Trophoblast cell (in vitro differentiated cells and primary cell): ENCODE results near the gene BMAL1.
"Not testable (repeated sequence)": the region's sequence is repeated elsewhere in the genome, so short reads cannot be mapped to it uniquely, and the experiment has no call there.

Experiments used
- DNase-seq, 2 donors: peaks; one replicate each; pipeline ENCODE4 v3.0.0-alpha.2; 2016
- H2AFZ ChIP-seq: 2 replicates; pipeline ENCODE4 v1.6.1; 2013; ENCODE audit warnings: low read length, moderate library complexity, mild to moderate bottlenecking; ENCODE audit not compliant: insufficient read depth, poor library complexity
- H2AK5ac ChIP-seq: 2 replicates; pipeline ENCODE4 v1.6.1; 2013; ENCODE audit warnings: mild to moderate bottlenecking, low read length
- H2BK120ac ChIP-seq: 2 replicates; pipeline ENCODE4 v1.6.1; 2013; ENCODE audit warnings: low read length, mild to moderate bottlenecking, moderate library complexity; ENCODE audit not compliant: insufficient read depth, poor library complexity
- H2BK12ac ChIP-seq: 2 replicates; pipeline ENCODE4 v1.6.1; 2013; ENCODE audit warnings: mild to moderate bottlenecking, low read length, moderate library complexity
- H2BK5ac ChIP-seq: 2 replicates; pipeline ENCODE4 v1.6.1; 2013; ENCODE audit warnings: low read length, low read depth, moderate library complexity, mild to moderate bottlenecking; ENCODE audit not compliant: poor library complexity
- H3K14ac ChIP-seq: 2 replicates; pipeline ENCODE4 v1.6.1; 2013; ENCODE audit warnings: mild to moderate bottlenecking, low read length
- H3K18ac ChIP-seq: 2 replicates; pipeline ENCODE4 v1.6.1; 2013; ENCODE audit warnings: mild to moderate bottlenecking, low read length
- H3K23ac ChIP-seq: 2 replicates; pipeline ENCODE4 v1.6.1; 2013; ENCODE audit warnings: low read length
- H3K27ac ChIP-seq: 2 replicates; pipeline ENCODE4 v1.5.1; 2013; ENCODE audit warnings: low read depth, mild to moderate bottlenecking, inconsistent platforms, low read length, moderate library complexity
- H3K27me3 ChIP-seq: 2 replicates; pipeline ENCODE4 v1.6.1; 2013; ENCODE audit warnings: inconsistent platforms, mild to moderate bottlenecking, low read length, moderate library complexity; ENCODE audit not compliant: insufficient read depth
- H3K36me3 ChIP-seq, 2 experiments: 1 replicate in 1 of 2; 2 replicates in 1 of 2; pipeline ENCODE4 v1.6.1; 2013; ENCODE audit warnings: low read length in 2 of 2, mild to moderate bottlenecking in 2 of 2, moderate library complexity in 1 of 2; ENCODE audit not compliant: insufficient read depth in 2 of 2, control insufficient read depth in 1 of 2
- H3K4ac ChIP-seq: 2 replicates; pipeline ENCODE4 v1.6.1; 2013; ENCODE audit warnings: low read depth, mild to moderate bottlenecking, low read length, moderate library complexity
- H3K4me1 ChIP-seq, 2 experiments: 1 replicate in 1 of 2; 2 replicates in 1 of 2; pipeline ENCODE4 v1.6.1; 2013; ENCODE audit warnings: low read length in 2 of 2, mild to moderate bottlenecking in 2 of 2, moderate library complexity in 1 of 2; ENCODE audit not compliant: insufficient read depth in 2 of 2, control insufficient read depth in 1 of 2
- H3K4me2 ChIP-seq: 2 replicates; pipeline ENCODE4 v1.6.1; 2013; ENCODE audit warnings: inconsistent platforms, mild to moderate bottlenecking, low read length, moderate library complexity
- H3K4me3 ChIP-seq: 2 replicates; pipeline ENCODE4 v1.5.1; 2013; ENCODE audit warnings: mild to moderate bottlenecking, low read depth, low read length, inconsistent platforms
- H3K79me1 ChIP-seq: one replicate; pipeline ENCODE4 v1.6.1; 2013; ENCODE audit warnings: low read length
- H3K79me2 ChIP-seq: 2 replicates; pipeline ENCODE4 v1.6.1; 2013; ENCODE audit warnings: low read length, mild to moderate bottlenecking; ENCODE audit not compliant: control insufficient read depth, insufficient read depth, poor library complexity
- H3K9ac ChIP-seq: 2 replicates; pipeline ENCODE4 v1.6.1; 2013; ENCODE audit warnings: mild to moderate bottlenecking, low read length
- H3K9me3 ChIP-seq: 2 replicates; pipeline ENCODE4 v1.6.1; 2013; ENCODE audit warnings: low read depth, mild to moderate bottlenecking, control low read depth, inconsistent platforms, low read length; ENCODE audit not compliant: insufficient read depth
- H4K12ac ChIP-seq: 2 replicates; pipeline ENCODE4 v1.6.1; 2013; ENCODE audit warnings: low read depth, mild to moderate bottlenecking, low read length, moderate library complexity
- H4K8ac ChIP-seq: 2 replicates; pipeline ENCODE4 v1.6.1; 2013; ENCODE audit warnings: low read depth, mild to moderate bottlenecking, low read length, moderate library complexity
- H4K91ac ChIP-seq: one replicate; pipeline ENCODE4 v1.6.1; 2013; ENCODE audit warnings: low read depth, mild to moderate bottlenecking, low read length, moderate library complexity
- WGBS: extraction: QIAGEN DNeasy Blood & Tissue Kit; methylation state at CpG from one replicate; pipeline ENCODE4 v1.1.7; 2013; ENCODE audit warnings: missing lambda C conversion rate; ENCODE audit not compliant: insufficient read length, insufficient coverage; ENCODE audit errors: extremely low coverage; 5-methylcytosine and 5-hydroxymethylcytosine counted together

BMAL1 gene

DNA sequence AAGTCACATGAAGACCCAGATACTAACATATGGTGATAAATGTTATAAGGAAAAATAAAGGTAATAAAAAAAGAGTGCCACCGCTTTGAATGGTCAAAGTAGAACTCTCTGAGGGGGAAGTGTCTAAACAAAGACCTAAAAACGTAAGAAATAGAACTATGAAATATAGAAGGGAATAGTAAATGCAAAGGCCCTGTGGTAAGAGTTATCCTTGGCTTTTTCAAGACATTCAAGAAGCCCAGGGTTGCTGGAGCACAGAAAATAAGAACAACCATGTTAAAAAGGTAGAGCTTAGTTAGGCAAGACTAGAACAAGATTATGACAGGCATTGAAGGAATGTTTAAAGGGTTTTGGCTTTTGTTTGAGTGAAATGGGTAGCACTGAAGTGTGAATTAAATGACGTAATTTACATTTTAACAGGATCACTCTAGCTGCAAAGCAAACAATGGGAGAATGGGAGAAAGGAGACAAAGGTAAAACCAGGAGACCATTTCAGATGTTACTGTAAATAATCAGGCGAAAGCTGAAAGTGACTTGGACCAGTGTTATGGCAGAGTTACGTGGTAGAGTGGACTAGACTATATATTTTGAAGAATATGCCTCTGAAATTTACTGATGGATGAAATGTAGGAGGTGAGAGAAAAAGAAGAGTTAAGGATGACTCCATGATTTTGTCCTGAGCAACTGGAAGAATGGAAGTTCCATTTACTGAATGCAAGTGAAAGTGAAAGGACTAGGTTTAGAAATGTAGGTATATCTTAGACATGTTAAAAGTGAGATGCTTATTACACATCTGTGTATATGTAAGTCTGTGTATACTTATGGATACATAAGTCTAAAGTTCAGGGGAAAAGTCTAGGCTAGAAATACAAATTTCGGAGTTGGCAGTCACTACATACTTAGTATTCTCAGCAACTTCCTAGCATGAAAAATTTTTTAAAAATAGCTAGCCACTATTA is 156.9 kb downstream of the BMAL1 start:
- Histone ChIP-seq H4K91ac (no peak overlapping the region), H4K12ac (no peak overlapping the region), H4K8ac (no peak overlapping the region), H2AK5ac (no peak overlapping the region), H2AFZ (no peak overlapping the region), H3K18ac (no peak overlapping the region), H3K27me3 (no peaks in the 10 kb centered on the region), H3K4me1 (no peaks in the 10 kb centered on the region), H2BK120ac (no peak overlapping the region), H3K14ac (no peak overlapping the region), H3K4me3 (no peak overlapping the region), H3K79me1 (no peaks in the 10 kb centered on the region), H3K9me3 (no peaks in the 10 kb centered on the region), H3K9ac (no peak overlapping the region), H2BK5ac (no peak overlapping the region), H3K4ac (no peak overlapping the region), H3K4me2 (no peak overlapping the region), H3K27ac (no peak overlapping the region), H3K23ac (no peak overlapping the region), H2BK12ac (no peak overlapping the region), H3K79me2 (no peaks in the 10 kb centered on the region), H3K36me3 (no peaks in the 10 kb centered on the region)
- DNase-seq: peak in 1 of 2 donors; percentile 39
- no CpG with 5 or more reads among the region's 6 CpGs for WGBS

DNA sequence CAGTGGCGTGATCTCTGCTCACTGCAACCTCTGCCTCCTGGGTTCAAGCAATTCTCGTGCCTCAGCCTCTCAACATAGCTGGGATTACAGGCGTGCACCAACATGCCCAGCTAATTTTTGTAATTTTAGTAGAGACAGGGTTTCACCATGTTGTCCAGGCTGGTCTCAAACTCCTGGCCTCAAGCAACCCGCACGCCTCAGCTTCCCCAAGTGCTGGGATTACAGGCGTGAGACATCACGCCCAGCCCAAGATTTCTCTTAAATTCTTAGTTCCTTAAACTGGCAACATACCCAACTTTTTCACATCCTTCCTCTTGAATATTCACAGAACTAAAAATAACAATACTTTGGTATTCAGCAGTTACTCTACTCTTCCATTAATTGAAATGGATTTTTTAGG is 159.2 kb downstream of the BMAL1 start:
- H3K79me2 ChIP-seq, H2BK5ac ChIP-seq, H4K12ac ChIP-seq, H3K36me3 ChIP-seq, H3K4me2 ChIP-seq, H3K27me3 ChIP-seq, H4K91ac ChIP-seq, H2BK120ac ChIP-seq, H2AFZ ChIP-seq, H3K9ac ChIP-seq, H3K79me1 ChIP-seq, H3K4ac ChIP-seq, H3K4me3 ChIP-seq, H3K23ac ChIP-seq, H3K14ac ChIP-seq, H3K4me1 ChIP-seq, H3K27ac ChIP-seq, H3K18ac ChIP-seq, H4K8ac ChIP-seq, H2BK12ac ChIP-seq, H3K9me3 ChIP-seq, H2AK5ac ChIP-seq: not testable (repeated sequence)
- WGBS: no CpG with 5 or more reads among the region's 7 CpGs
- peak; percentile 61 to 68 for DNase-seq
